GM12878 (cell line): Measurements from ENCODE around the gene PRTN3. TPM values are rescaled to one million over a fixed set of nuclear protein-coding genes. Genes with fewer than 3 reads are reported as not detected.

Experiments
- ATAC-seq: fragments of 200-7000 bp; cut with Tn5 transposase; 3 replicates; pipeline ENCODE4 v1.9.1; 2020; ENCODE audit warnings: mild to moderate bottlenecking, moderate library complexity
- BruUV-seq: library from RNA; stranded (reverse); fragments of 400-500 nt; replicated peaks from 2 replicates; lab custom pipeline; 2021; lab: Mats Ljungman, UMichigan
- CTCF ChIA-PET: fragments of 300-600 bp; sonication (Branson Sonifier 250); formaldehyde crosslinking; extraction: SDS; loops from one replicate; lab custom pipeline; 2021; ENCODE audit warnings: inconsistent platforms; lab: Yijun Ruan, JAX
- POLR2A ChIA-PET: fragments of 350-600 bp; formaldehyde crosslinking; extraction: SDS; loops from one replicate; lab custom pipeline; 2021; ENCODE audit warnings: inconsistent platforms; lab: Charles Lee
- RAD21 ChIA-PET: fragments of 300-600 bp; sonication (Branson Sonifier 250); formaldehyde crosslinking; loops from one replicate; lab custom pipeline; 2023; ENCODE audit warnings: antibody characterized with exemption; ENCODE audit not compliant: unreplicated experiment; lab: Charles Lee
- SMC1A ChIA-PET: fragments of 300-600 bp; sonication (Branson Sonifier 250); formaldehyde crosslinking; loops from one replicate; lab custom pipeline; 2023; ENCODE audit not compliant: unreplicated experiment, uncharacterized antibody; lab: Charles Lee
- DNase-seq: peaks from one replicate; pipeline ENCODE4 v3.0.0-alpha.2; 2011; ENCODE audit warnings: low read depth, low spot score
- FAIRE-seq: peaks from 3 replicates; lab custom pipeline; 2011; peaks lifted over from hg19 to GRCh38; lab: Jason Lieb, UNC
- H2AFZ ChIP-seq: 2 replicates; pipeline ENCODE4 v1.6.0; 2011; ENCODE audit warnings: low read depth, low read length, control low read depth; ENCODE audit not compliant: control insufficient read depth
- H3K27ac ChIP-seq: 2 replicates; pipeline ENCODE4 v1.5.1; 2011; ENCODE audit warnings: control low read depth; ENCODE audit not compliant: control insufficient read depth, insufficient read depth
- H3K27me3 ChIP-seq, 2 experiments: replicated peaks in 1 of 2; 2 replicates each; pipeline versions ENCODE4 v1.6.0 to v1.6.1; 2011; ENCODE audit warnings: low read length in 1 of 2; ENCODE audit not compliant: control insufficient read depth in 2 of 2, insufficient read depth in 2 of 2
- H3K36me3 ChIP-seq, 2 experiments: 2 replicates each; pipeline ENCODE4 v1.5.1; 2011; ENCODE audit warnings: low read length in 1 of 2; ENCODE audit not compliant: control insufficient read depth in 2 of 2, insufficient read depth in 2 of 2
- H3K4me1 ChIP-seq: 2 replicates; pipeline ENCODE4 v1.6.1; 2011; ENCODE audit warnings: mild to moderate bottlenecking, low read length, moderate library complexity, mixed read lengths; ENCODE audit not compliant: control insufficient read depth, insufficient read depth
- H3K4me2 ChIP-seq: 2 replicates; pipeline ENCODE4 v1.6.0; 2011; ENCODE audit warnings: control low read depth; ENCODE audit not compliant: control insufficient read depth, insufficient read depth
- H3K4me3 ChIP-seq: fragments of 200-600 bp; sonication (generic); 2 replicates; pipeline ENCODE4 v1.5.1; 2016
- H3K79me2 ChIP-seq: 2 replicates; pipeline ENCODE4 v1.6.0; 2011; ENCODE audit warnings: low read length; ENCODE audit not compliant: control insufficient read depth, insufficient read depth
- H3K9ac ChIP-seq: 2 replicates; pipeline ENCODE4 v1.8.0; 2011; ENCODE audit warnings: low read length, control low read depth, mixed read lengths; ENCODE audit not compliant: control insufficient read depth, insufficient read depth
- H3K9me3 ChIP-seq: replicated peaks from 3 replicates; pipeline ENCODE4 v1.5.1; 2011; ENCODE audit warnings: mild to moderate bottlenecking, low read length; ENCODE audit not compliant: control insufficient read depth, insufficient read depth
- H4K20me1 ChIP-seq: 2 replicates; pipeline ENCODE4 v1.6.0; 2011; ENCODE audit not compliant: control insufficient read depth, insufficient read depth
- BCL11A ChIP-seq: IDR thresholded peaks from 2 replicates; pipeline ENCODE4 v1.6.1; 2011; ENCODE audit warnings: low read depth, low read length
- CHD1 ChIP-seq: IDR thresholded peaks from 2 replicates; pipeline ENCODE4 v1.6.1; 2012; ENCODE audit warnings: low read depth, low read length, improper control_type of control experiment
- EGR1 ChIP-seq, 2 experiments: IDR thresholded peaks; 1 replicate in 1 of 2; 2 replicates in 1 of 2; pipeline ENCODE4 v1.6.1; 2011 to 2012; ENCODE audit warnings: low read depth in 2 of 2, low read length in 2 of 2, borderline replicate concordance in 1 of 2, mild to moderate bottlenecking in 1 of 2, moderate library complexity in 1 of 2
- FOXK2 ChIP-seq: fragments of 450-650 bp; IDR thresholded peaks from 2 replicates; pipeline ENCODE4 v1.6.1; 2017; ENCODE audit warnings: mild to moderate bottlenecking, moderate library complexity
- FOXM1 ChIP-seq: IDR thresholded peaks from 2 replicates; pipeline ENCODE4 v1.6.1; 2012; ENCODE audit warnings: low read depth, mild to moderate bottlenecking, inconsistent platforms, low read length, moderate library complexity
- HDAC6 ChIP-seq: fragments of 200-600 bp; sonication (generic); IDR thresholded peaks from one replicate; pipeline ENCODE4 v1.8.0; 2017; ENCODE audit warnings: antibody characterized with exemption; ENCODE audit not compliant: unreplicated experiment
- MTA3 ChIP-seq: IDR thresholded peaks from 2 replicates; pipeline ENCODE4 v1.6.1; 2012; ENCODE audit warnings: low read length, inconsistent platforms, borderline replicate concordance
- PAX8 ChIP-seq: fragments of 450-650 bp; IDR thresholded peaks from 2 replicates; pipeline ENCODE4 v1.6.1; 2017; ENCODE audit warnings: mild to moderate bottlenecking, moderate library complexity
- SMC3 ChIP-seq: IDR thresholded peaks from 2 replicates; pipeline ENCODE4 v1.6.1; 2011; ENCODE audit warnings: low read length, improper control_type of control experiment, borderline replicate concordance
- ZNF274 ChIP-seq: IDR thresholded peaks from one replicate; pipeline ENCODE4 v1.8.0; 2011; ENCODE audit not compliant: insufficient read length, insufficient read depth
- whole genome bisulfite sequencing: methylation state at CpG from one replicate; pipeline ENCODE4 v1.1.6; 2016; ENCODE audit warnings: low lambda C conversion rate; ENCODE audit not compliant: insufficient replicate concordance, insufficient coverage; ENCODE audit errors: missing lambda C conversion rate; 5-methylcytosine and 5-hydroxymethylcytosine counted together
- in situ Hi-C: fragments of 300-500 bp; cut with MboI; formaldehyde crosslinking; loops from 9 replicates; pipeline ENCODE4 v1.14.3; 2018; ENCODE audit warnings: mixed read lengths
- intact Hi-C: fragments of 100-400 bp; cut with micrococcal nuclease; formaldehyde crosslinking; loops from one replicate; pipeline ENCODE4 v1.14.2; 2022; ENCODE audit not compliant: unreplicated experiment
- polyA plus RNA-seq, 11 experiments: library from polyadenylated mRNA; depleted of rRNA in 4 of 11; unstranded in 6 of 11; stranded (reverse) in 5 of 11; fragments of >200 nt; fragmentation: Nextera tagmentation in 4 of 11; fragmentation: Illumina TruSeq in 1 of 11; extraction: Ambion mirVana in 4 of 11; extraction: Trizol in 1 of 11; gene quantifications; 1 replicate in 1 of 11; 2 replicates in 10 of 11; pipeline versions ENCODE4 v1.2.1 to v1.2.3, GENCODE V29; 2011 to 2016; ENCODE audit warnings: inconsistent platforms in 2 of 11, missing spikeins in 2 of 11, low read depth in 1 of 11
- total RNA-seq, 4 experiments: library from RNA; depleted of rRNA in 3 of 4; stranded (reverse); fragments of >200 nt in 3 of 4; fragmentation: Illumina TruSeq in 1 of 4; extraction: Trizol in 1 of 4; gene quantifications; 2 replicates each; pipeline versions ENCODE4 v1.2.1 to v1.2.3, GENCODE V29; 2013 to 2021
- TF ChIP-seq, protein P1 (sequence below): fragments of 450-650 bp; IDR thresholded peaks from 2 replicates; pipeline ENCODE4 v1.6.1; 2017; ENCODE audit warnings: mild to moderate bottlenecking, moderate library complexity
- TF ChIP-seq, protein P2 (sequence below), 3 experiments: IDR thresholded peaks in 2 of 3; conservative IDR thresholded peaks in 1 of 3; 2 replicates each; pipeline ENCODE4 v1.5.1; 2011; ENCODE audit warnings: low read depth in 3 of 3, low read length in 3 of 3, mild to moderate bottlenecking in 3 of 3, control low read depth in 2 of 3, moderate library complexity in 2 of 3, inconsistent platforms in 1 of 3, mixed read lengths in 1 of 3; ENCODE audit not compliant: control insufficient read depth in 2 of 3, insufficient read depth in 1 of 3; ENCODE audit errors: extremely low read depth in 1 of 3
- TF ChIP-seq, protein P3 (sequence below): fragments of 450-650 bp; conservative IDR thresholded peaks from 2 replicates; pipeline ENCODE4 v1.6.1; 2017; ENCODE audit warnings: mild to moderate bottlenecking, moderate library complexity

Gene PRTN3
- total and polyA plus RNA-seq, 10 of the 15 experiments (the other 5 are each of a cell fraction or from before 2014, with no cell fraction given), result 0.08 TPM; not detected in 9

GRCh38 chr19:796692-797527 lies 43.9 kb upstream of the PRTN3 start, which contains the start of gene PTBP1:
TSS of gene PTBP1 (plus strand) at chr19:797452. CDS start at chr19:797498, 46 bp downstream.
- SMC1A ChIA-PET, result no interaction called here
- CTCF ChIA-PET, result no interaction called here
- under 1% methylated on average over 77 of the region's 83 CpGs for WGBS
- peak within 1 kb of the TSS; percentile 97 for H2AFZ ChIP-seq
- peaks cover 42% of the 10 kb centered on the region for H3K79me2 ChIP-seq
- H3K36me3 ChIP-seq, result peaks cover 11 to 20% of the 10 kb centered on the region in 2 experiments; a peak in 3 of 4 replicates
- H3K27ac ChIP-seq, result peak within 1 kb of the TSS; percentile 90
- ATAC-seq, result peak; percentile 93
- H3K9me3 ChIP-seq, result no peaks in the 10 kb centered on the region
- H3K27me3 ChIP-seq, result no peaks in the 10 kb centered on the region
- no TSS peak for BruUV-seq
- peaks cover 7% of the 10 kb centered on the region; the same call in 1 of the 2 replicates for H3K4me1 ChIP-seq
- H4K20me1 ChIP-seq, result peaks cover 30% of the 10 kb centered on the region
- intact Hi-C loops, result loop anchor here (2.0 kb wide), 1 partner anchor 224 kb away; the partner anchor contains the start of gene BSG
- RAD21 ChIA-PET, result no interaction called here
- peak within 1 kb of the TSS; percentile 98 for H3K9ac ChIP-seq
- POLR2A ChIA-PET, result interaction anchor here (1.3 kb wide), 1 partner anchor 110 kb away, joined by 3 read pairs; no protein-coding TSS in a partner anchor
- H3K4me2 ChIP-seq, result peak within 1 kb of the TSS; percentile 84
- H3K4me3 ChIP-seq, result peak within 1 kb of the TSS; percentile 92
- peak; percentile 100 for FAIRE-seq
- DNase-seq, result peak; percentile 100
- in situ Hi-C loops, result no loop called here
- TF ChIP-seq CHD1, result no peak
- TF ChIP-seq FOXK2, result peak; percentile 61; the same call in 1 of the 2 replicates
- no peak for TF ChIP-seq BCL11A
- TF ChIP-seq, protein P1, sequence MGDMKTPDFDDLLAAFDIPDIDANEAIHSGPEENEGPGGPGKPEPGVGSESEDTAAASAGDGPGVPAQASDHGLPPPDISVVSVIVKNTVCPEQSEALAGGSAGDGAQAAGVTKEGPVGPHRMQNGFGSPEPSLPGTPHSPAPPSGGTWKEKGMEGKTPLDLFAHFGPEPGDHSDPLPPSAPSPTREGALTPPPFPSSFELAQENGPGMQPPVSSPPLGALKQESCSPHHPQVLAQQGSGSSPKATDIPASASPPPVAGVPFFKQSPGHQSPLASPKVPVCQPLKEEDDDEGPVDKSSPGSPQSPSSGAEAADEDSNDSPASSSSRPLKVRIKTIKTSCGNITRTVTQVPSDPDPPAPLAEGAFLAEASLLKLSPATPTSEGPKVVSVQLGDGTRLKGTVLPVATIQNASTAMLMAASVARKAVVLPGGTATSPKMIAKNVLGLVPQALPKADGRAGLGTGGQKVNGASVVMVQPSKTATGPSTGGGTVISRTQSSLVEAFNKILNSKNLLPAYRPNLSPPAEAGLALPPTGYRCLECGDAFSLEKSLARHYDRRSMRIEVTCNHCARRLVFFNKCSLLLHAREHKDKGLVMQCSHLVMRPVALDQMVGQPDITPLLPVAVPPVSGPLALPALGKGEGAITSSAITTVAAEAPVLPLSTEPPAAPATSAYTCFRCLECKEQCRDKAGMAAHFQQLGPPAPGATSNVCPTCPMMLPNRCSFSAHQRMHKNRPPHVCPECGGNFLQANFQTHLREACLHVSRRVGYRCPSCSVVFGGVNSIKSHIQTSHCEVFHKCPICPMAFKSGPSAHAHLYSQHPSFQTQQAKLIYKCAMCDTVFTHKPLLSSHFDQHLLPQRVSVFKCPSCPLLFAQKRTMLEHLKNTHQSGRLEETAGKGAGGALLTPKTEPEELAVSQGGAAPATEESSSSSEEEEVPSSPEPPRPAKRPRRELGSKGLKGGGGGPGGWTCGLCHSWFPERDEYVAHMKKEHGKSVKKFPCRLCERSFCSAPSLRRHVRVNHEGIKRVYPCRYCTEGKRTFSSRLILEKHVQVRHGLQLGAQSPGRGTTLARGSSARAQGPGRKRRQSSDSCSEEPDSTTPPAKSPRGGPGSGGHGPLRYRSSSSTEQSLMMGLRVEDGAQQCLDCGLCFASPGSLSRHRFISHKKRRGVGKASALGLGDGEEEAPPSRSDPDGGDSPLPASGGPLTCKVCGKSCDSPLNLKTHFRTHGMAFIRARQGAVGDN, result no peak; the same call in 1 of the 2 replicates
- TF ChIP-seq, protein P2, sequence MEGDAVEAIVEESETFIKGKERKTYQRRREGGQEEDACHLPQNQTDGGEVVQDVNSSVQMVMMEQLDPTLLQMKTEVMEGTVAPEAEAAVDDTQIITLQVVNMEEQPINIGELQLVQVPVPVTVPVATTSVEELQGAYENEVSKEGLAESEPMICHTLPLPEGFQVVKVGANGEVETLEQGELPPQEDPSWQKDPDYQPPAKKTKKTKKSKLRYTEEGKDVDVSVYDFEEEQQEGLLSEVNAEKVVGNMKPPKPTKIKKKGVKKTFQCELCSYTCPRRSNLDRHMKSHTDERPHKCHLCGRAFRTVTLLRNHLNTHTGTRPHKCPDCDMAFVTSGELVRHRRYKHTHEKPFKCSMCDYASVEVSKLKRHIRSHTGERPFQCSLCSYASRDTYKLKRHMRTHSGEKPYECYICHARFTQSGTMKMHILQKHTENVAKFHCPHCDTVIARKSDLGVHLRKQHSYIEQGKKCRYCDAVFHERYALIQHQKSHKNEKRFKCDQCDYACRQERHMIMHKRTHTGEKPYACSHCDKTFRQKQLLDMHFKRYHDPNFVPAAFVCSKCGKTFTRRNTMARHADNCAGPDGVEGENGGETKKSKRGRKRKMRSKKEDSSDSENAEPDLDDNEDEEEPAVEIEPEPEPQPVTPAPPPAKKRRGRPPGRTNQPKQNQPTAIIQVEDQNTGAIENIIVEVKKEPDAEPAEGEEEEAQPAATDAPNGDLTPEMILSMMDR (IDR thresholded peaks at IDR 0.05 in 2 of 3, conservative IDR thresholded peaks at IDR 0.05 in 1 of 3; ENCODE audit: control insufficient read depth in 2 of 3, extremely low read depth in 1 of 3, insufficient read depth in 1 of 3, low read depth in 3 of 3, low read length in 3 of 3), result no peak
- TF ChIP-seq PAX8, result no peak
- TF ChIP-seq MTA3, result no peak
- no peak for TF ChIP-seq ZNF274
- TF ChIP-seq SMC3, result no peak
- TF ChIP-seq EGR1 (IDR thresholded peaks at IDR 0.05; ENCODE audit: borderline replicate concordance in 1 of 2, low read depth in 2 of 2, low read length in 2 of 2), result peak in 1 of 2 experiments; percentile 92; a peak in 2 of 3 replicates
- TF ChIP-seq HDAC6, result no peak
- no peak for TF ChIP-seq FOXM1
- TF ChIP-seq, protein P3, sequence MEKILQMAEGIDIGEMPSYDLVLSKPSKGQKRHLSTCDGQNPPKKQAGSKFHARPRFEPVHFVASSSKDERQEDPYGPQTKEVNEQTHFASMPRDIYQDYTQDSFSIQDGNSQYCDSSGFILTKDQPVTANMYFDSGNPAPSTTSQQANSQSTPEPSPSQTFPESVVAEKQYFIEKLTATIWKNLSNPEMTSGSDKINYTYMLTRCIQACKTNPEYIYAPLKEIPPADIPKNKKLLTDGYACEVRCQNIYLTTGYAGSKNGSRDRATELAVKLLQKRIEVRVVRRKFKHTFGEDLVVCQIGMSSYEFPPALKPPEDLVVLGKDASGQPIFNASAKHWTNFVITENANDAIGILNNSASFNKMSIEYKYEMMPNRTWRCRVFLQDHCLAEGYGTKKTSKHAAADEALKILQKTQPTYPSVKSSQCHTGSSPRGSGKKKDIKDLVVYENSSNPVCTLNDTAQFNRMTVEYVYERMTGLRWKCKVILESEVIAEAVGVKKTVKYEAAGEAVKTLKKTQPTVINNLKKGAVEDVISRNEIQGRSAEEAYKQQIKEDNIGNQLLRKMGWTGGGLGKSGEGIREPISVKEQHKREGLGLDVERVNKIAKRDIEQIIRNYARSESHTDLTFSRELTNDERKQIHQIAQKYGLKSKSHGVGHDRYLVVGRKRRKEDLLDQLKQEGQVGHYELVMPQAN, result no peak; the same call in 1 of the 2 replicates
